Urothelium cell line (cell line): ENCODE data around the gene GM2A.
A peak's percentile ranks its signal among the peaks of the same experiment; 100 is the strongest.

Experiments used
- DNase-seq: peaks from one replicate; pipeline ENCODE4 v3.0.0; 2011; ENCODE audit warnings: low spot score, mixed read lengths
- FAIRE-seq: peaks from 2 replicates; lab custom pipeline; 2011; peaks lifted over from hg19 to GRCh38; lab: Jason Lieb, UNC

Gene GM2A

DNA sequence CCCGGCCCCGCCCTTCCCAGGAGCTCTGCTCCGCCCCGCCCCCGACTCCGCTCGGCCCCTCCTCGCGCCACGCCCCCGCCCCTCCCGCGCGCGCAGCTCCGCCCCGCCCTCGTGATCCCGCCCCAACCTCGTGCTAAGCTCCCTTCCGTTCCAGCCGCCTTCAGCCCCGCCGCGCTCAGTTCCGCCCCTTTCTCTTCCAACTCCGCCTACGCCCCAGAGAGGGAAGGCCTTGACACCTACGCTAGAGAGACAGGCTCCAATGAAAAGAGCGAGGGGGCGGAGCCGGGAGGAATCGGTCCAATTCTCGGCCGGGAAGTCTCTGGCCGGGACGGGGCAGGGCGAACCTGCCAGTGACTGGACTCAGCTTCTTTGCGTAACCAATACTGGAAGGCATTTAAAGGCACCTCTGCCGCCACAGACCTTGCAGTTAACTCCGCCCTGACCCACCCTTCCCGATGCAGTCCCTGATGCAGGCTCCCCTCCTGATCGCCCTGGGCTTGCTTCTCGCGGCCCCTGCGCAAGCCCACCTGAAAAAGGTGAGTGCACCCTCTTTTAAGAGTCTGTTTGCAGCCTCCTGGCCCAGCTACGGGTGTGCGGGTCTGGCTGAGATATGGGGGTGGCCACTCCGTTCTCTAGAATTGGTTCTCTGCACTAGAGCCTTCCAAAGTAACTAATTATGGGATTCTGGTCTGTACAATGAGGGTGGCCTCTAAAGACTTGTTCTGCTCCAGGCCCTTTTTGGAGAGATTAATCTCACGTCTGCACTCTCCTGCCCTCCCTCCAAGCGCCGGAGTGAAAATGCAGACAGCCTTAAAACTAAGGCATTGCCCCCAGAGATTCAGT lies at the start of gene GM2A:
Gene GM2A, plus strand, starts transcription at position 424 of the 843 bp plus-strand sequence. Its CDS starts 32 bp downstream, at position 456.
- FAIRE-seq (peak; percentile 86), DNase-seq (peak; percentile 98)

DNA sequence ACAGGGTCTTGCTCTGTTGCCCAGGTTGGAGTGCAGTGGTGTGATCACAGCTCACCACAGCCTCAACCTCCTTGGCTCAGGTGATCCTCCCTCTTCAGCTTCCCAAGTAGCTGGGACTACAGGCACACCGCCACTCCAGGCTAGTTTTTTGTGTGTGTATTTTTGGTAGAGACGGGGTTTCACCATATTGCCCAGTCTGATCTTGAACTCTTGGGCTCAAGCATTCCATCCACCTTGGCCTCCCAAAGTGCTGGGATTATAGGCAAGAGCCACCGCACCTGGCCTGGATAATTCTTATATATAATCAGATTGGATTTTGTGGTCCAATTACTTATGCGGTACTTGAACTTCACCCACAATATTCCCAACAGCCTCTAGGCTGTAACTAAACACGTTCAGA lies 48.9 kb upstream of the GM2A start:
- FAIRE-seq (no peak), DNase-seq (no peak)

DNA sequence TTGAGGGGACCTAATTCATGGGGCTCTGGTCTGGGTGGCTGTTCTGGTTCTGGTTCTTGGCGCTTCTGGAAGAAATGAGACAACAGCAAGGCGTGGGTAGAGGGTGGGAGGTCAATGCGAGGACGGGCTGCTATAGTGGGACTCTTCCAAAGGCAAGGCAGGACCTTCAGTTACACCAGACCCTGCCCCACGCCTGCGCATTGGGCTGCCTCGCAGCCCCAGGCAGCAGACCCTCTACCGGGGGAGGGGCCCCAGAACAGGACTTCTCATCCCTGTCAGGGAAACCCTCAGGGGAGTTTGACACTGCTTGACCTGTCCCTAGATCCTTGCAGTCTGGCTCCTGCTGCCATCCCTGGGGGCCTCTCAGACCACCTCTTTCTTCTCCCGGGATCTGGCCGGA lies 47.6 kb upstream of the GM2A start:
- FAIRE-seq: no peak
- no peak for DNase-seq

- DNase-seq (no peak), FAIRE-seq (no peak)
Measured at GRCh38 chr5:151208481-151208914, 44.5 kb upstream of the GM2A start.

DNA sequence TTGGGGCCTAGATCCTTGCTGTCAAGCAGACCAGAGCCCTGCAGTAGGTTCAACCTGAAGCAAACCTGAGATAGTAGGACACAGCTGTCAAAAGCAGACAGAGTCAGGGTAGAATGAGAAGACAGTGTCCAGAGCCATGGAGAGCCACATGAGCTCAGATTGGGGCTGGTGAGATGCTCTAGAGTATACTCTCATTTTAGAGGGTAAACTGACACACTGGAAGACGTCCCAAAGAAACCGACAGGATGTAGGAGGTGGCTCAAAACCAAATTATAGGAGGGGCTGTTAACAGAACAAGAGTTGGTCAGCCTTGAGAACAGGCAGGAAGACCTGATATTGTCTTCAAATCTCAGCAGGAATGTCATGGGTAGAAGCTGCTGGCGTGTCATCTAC lies 40.6 kb upstream of the GM2A start:
- FAIRE-seq (no peak), DNase-seq (no peak)

DNA sequence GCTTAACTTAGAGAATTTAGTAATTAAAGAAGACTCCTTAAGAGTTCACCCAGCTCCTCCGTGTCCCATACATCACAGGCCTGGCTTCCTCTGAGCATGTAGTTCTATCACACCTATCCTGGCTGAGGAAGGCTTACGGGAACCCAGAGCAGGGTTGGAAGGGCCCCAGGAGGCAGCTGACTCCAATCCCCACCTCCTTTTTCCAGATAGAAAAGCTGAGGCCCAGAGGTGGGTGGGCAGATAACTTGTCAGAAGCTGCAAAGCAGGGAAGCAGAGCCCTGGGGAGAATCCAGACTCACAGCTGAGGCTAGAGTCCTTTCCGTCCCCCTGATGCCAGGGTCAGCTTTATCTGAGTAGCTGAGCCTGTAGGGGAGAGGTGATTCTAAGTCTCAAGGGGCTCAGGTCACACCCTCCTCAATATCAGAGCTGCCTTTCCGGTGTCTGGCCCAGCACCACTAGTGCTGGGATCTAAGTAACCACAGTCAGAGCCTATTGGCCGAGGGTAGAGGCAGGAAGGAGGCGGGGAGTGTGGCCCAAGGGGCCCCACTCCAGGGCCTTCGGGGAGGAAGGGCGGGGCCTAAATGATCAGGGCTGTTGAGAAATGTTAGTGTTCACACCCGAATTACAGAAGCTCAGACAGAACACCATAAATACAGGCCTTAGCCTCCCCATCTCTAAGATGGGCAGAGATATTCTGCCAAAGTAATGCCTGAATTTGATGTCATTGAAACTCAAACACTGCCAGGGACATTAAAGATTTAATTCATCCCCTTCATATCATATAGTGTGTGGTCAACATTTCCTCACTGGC lies 39.0 kb upstream of the GM2A start:
- DNase-seq: peak; percentile 76

GRCh38 chr5:151214614-151215545 lies 38.1 kb upstream of the GM2A start:
- FAIRE-seq (no peak), DNase-seq (no peak)

More for the DNA sequence above, 39.0 kb upstream of the GM2A start:
- no peak for FAIRE-seq

DNA sequence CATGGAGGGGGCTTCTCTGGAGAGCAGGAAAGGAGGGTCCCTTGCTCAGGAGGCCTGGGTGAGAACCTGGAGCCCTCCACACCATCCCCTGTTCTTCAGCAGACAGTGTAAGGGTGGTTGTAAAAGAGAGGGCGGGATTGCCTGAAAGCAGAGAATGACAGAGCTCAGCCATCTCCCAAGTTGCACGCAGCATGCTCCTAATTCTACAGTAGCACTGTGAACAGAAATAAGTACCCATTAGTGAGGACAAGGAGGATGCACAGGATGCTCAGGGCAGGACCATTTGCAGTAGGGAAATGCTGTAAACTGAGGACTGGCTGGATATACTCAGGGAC lies 37.5 kb upstream of the GM2A start:
- DNase-seq (no peak), FAIRE-seq (no peak)

- no peak for FAIRE-seq
- DNase-seq: no peak
Measured at GRCh38 chr5:151216781-151217180, 36.2 kb upstream of the GM2A start.

DNA sequence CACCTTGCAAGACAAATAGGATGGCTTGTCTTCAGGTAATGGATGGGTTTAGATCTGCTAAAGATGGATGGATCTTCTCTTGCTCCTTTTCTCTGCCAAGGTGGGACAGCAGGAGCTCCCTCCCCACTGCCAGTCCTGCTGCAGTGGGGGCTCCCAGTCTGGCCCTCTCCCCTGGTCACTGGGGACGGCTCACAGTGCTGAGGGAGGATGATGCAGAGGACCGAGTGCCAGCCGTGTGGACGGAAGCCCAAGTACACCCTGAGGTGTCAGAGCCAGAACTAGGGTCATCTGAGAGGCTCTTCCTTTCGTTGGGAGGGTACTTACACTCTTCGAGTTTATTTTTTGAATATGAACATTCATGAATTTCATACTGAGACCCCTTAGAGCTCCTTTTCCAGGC lies 34.8 kb upstream of the GM2A start:
- no peak for FAIRE-seq
- DNase-seq: no peak

DNA sequence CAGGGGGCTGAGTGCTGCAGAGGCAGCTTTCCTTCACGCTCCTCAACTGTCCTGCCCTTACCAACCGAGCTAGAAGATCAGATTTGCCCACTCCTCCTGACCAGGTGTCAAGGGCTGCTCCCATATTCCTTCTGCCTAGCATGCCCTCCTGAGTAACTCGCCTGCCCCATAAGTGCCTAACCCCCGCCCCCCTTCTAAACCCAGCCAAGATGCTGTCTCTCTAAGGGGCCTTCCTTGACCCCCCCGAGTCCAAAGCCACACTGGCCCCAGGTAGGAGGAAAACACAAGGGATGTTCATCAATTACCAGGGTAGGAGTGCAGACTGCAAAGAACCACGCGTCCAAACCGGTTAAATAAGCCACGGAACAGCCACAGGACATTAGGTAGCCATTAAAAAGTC lies 33.8 kb upstream of the GM2A start:
- DNase-seq: no peak
- FAIRE-seq: no peak

- FAIRE-seq (no peak), DNase-seq (no peak)
Measured at GRCh38 chr5:151219789-151220188, 33.2 kb upstream of the GM2A start.

- DNase-seq (no peak), FAIRE-seq (no peak)
Measured at GRCh38 chr5:151221574-151221973, 31.4 kb upstream of the GM2A start.

DNA sequence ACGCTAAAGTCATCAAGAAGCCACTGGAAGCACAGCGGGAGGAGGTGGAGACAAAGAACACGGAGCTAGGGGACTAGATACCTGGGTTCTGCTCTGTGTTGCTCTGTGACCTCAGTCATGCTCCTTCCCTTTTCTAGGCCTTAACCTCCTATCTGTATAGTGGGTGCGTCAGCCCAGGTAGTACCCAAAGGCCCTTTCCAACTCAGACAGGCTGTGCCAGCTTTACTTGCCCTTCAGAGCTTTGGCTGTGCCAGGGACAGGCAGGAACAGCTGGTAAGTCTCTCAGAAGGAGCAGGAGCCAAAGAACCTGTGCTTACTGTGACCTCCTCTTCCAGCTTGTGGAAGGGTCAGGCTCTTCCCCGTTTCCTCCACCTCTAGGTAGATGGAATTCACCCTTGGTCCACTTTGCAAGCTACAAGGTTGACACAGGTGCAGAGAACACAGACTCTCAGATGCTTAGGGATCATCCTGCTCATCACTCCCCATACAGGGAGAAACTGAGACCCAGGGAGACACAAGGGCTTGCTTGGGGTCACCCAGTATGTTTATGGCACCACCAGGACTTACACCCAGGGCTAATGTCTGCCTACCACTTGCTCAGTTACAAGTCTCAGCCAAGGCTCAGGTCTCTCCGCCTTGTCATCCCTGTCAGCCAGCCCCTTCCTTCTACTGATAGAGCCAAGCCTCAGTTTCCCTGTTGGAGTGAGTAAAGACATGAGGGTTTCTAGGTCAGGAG lies 30.8 kb upstream of the GM2A start:
- FAIRE-seq (no peak), DNase-seq (no peak)

- no peak for DNase-seq
- no peak for FAIRE-seq
Measured at GRCh38 chr5:151222790-151223446, 30.1 kb upstream of the GM2A start.

DNA sequence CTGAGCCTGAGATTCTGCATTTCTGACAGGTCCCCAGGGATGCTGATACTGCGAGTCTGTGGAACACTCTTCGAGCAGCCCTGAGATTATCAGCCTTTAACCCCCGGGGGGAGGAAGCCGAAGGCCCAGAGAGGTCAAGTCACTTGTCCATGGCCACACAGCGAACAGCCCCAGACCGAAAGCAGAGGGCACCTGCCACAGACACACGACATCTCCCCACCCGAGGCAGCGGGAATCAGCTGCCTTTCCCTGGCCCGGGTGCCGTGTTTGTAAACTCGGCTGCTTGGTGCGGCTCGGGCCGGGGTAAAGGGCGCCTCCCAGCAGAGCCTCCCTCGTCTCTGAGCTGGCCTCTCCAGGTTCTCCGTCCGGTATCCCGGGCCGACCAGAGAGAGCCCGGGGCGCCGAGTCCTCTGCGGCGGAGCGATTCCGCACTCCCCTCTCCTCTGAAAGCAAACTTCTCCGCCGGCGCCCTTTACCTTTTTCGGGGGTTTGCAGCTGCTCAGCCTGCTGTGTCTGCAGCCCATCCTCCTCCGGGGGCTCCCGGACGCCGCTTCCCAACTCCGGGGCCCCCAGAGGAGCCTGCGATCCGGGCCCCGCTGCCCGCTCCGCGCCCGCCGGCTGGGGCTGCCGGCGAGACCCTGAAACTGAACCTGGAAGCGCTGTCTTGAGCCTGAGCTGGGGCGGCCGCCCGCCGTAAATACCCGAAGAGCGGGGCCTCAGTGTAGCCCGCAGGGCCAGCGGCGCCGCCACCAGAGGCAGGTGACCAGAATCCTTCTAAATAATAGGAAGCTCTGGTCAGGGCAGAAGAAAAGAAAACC lies 29.3 kb upstream of the GM2A start, which contains the start of gene CCDC69:
Gene CCDC69, minus strand, starts transcription at position 646 of the 818 bp plus-strand sequence. Its CDS starts 122 bp downstream, at position 524.
- DNase-seq: peak; percentile 89
- FAIRE-seq: no peak

DNA sequence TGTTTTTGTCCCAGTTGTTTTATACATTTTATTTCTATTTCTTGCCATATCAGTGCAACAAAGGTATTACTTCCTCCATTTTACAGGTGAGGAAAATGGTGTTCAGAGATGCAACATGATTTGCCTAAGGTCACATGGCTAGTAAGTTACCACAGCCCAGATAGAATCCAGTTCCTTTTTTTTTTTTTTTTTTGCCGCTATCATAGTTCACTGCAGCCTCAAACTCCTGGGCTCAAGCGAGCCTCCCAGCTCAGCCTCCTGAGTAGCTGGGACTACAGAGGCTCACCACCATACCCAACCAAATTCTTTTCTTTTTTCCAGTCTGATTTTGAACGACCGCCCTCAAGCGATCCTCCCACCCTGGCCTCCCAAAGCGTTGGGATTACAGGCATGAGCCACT lies 28.6 kb upstream of the GM2A start:
- FAIRE-seq (no peak), DNase-seq (no peak)

DNA sequence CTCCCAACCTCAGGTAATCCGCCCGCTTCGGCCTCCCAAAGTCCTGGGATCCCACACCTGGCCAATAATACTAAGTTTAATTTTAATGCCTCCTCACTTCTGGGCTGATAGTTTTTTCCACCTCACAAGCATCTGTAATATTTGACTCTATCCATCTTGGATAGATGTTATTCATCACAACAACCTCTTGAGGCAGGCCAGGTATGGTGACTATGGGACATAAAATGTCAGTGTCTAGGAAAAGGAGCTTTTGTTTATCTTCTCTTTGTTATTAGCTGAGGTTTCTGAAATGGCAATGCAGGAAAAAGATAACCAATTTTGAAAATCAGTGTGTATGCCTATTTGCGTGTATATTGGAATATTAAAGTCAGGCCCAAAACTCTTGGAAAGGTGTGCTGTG lies 27.9 kb upstream of the GM2A start:
- FAIRE-seq (no peak), DNase-seq (no peak)

GRCh38 chr5:151225475-151225874 lies 27.5 kb upstream of the GM2A start:
- no peak for FAIRE-seq
- no peak for DNase-seq
